Stimulated activated naive CD4-positive, alpha-beta T cell treated with Interleukin-2 at 50 U/mL for 16 hours (primary cell): ENCODE data around the gene POP4.
A peak's percentile ranks its signal among the peaks of the same experiment; 100 is the strongest.
"Not testable (repeated sequence)": the region's sequence is repeated elsewhere in the genome, so short reads cannot be mapped to it uniquely, and the experiment has no call there.

Source experiments
- DNase-seq: peaks from one replicate; lab custom pipeline; 2025; lab: John Stamatoyannopoulos, UW

The POP4 gene, protein sequence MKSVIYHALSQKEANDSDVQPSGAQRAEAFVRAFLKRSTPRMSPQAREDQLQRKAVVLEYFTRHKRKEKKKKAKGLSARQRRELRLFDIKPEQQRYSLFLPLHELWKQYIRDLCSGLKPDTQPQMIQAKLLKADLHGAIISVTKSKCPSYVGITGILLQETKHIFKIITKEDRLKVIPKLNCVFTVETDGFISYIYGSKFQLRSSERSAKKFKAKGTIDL

DNA sequence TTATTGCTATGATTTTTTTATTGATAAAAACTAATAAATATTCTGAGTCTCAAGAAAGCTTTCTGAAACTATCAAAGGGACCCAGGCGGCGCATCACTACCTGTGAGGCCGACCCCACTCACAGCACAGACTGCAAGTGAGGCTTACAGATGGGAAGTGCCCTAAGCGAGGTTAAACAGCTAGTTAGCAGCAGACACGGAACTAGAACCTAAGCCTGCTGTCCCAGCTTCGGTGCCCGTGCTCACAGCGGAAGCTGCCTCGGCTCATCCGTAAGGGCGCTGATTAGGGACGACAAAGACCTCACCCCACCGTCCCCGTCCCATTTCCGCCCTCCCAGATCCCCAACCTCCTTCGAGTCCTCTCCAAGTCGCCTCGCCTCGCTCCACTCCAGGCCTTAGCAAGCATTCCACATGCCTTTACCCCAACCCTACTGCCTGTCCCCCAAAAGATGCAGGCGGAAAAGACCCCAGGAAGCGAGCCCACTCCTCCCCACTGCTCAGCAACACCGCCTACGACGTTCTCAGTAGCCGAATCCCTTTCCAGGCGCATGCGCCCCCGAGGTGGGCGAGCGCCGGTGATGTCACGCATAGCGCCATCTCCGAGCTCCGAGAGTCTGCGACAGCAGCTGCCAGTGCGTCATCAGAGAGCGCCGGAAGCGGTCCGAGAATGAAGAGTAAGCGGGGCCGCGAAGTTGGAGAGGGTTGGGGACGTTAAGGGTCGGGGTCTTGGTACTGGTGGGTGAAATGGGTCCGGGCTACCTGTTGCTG is at the start of gene POP4:
Gene POP4 (plus strand): TSS at position 631 of the 767 bp plus-strand sequence. CDS start 36 bp downstream, at position 667.
- DNase-seq = peak; percentile 96

DNA sequence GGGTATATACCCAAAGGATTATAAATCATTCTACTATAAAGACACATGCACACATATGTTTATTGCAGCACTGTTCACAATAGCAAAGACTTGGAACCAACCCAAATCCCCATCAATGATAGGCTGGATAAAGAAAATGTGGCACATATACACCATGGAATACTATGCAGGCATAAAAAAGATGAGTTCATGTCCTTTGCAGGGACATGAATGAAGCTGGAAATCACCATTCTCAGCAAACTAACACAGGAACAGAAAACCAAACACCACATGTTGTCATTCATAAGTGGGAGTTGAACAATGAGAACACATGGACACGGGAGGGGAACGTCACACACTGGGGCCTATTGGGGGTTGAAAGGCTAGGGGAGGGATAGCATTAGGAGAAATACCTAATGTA is 47.0 kb upstream of the POP4 start:
- not testable (repeated sequence) for DNase-seq

- no peak for DNase-seq
Observed at GRCh38 chr19:29559743-29560142, 46.3 kb upstream of the POP4 start.

DNA sequence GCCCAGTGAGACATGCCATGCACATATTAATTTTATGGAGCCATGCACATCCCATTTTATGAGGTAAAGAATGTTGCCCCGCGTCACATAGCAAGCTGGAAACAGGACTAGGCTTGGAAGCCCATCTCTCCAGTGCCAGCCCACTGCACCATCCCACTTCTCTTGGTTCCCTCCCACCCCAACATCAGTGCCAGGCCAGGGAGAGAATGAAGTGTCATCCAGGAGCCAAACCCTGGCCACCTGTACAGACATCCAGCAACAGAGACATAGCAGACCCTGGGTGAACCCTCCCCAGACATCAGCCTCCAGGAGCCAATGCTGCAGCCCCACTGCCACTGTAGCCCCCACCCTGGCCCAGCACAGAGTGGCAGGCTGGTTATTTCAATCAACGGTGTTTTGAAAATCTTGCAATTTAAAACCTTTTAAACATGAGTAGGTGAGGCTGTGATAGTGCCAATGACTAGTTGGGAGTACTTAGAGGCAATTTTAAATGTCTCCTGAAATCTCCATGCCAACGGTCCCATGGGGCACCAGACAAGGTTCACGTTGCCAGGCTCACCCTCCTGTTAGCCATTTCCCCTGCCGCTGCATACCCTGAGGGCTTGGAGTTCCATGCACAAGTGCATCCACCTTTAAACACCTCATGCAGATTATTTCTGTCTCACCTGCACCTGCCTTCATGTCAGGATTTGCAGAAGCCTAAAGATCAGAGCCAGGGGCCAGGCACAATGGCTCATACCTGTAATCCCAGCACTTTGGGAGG is 45.6 kb upstream of the POP4 start:
- no peak for DNase-seq

DNA sequence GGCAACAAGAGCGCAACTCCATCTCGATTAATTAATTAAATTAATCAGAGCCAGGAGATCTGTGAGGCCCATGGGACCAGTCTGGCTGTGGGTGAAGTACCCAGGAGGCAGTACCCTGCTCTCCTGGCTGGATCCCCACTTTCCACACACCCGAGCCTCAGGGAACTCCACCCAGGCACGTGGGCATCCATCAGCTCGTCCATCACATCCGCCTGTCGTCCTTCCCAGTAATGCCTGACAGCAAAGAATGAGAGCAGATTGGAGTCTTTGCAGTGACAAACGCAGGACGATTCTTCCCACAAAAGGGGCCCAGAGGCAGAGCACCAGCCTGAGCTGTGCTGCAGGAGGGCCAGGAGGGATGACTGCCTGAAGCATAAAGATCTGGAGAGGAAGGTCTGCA is 44.5 kb upstream of the POP4 start:
- DNase-seq = no peak

GRCh38 chr19:29562299-29563297 is 43.5 kb upstream of the POP4 start:
- no peak for DNase-seq

- DNase-seq = no peak
Observed at GRCh38 chr19:29563486-29564101, 42.5 kb upstream of the POP4 start.

DNA sequence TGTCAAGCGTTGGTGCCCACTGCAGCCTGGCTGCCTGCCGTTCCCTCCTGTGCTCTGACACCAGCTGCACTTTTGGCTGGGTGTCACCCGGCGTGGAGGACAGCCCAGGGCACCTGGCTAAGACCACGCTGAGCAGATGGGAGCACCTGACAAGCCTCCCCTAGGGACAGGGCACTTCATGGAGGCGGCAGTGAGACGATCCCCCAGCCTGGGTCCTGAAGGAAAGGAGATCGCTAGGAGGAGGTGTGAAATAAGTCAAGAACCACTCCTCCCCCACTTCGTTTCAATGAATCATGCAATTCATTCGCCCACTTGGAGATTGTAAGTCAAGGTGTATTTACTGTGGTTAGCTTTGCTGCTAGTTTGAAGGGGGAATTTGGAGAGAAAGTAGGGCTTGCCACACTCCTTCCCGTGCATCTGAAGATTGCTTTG is 41.5 kb upstream of the POP4 start:
- no peak for DNase-seq

DNA sequence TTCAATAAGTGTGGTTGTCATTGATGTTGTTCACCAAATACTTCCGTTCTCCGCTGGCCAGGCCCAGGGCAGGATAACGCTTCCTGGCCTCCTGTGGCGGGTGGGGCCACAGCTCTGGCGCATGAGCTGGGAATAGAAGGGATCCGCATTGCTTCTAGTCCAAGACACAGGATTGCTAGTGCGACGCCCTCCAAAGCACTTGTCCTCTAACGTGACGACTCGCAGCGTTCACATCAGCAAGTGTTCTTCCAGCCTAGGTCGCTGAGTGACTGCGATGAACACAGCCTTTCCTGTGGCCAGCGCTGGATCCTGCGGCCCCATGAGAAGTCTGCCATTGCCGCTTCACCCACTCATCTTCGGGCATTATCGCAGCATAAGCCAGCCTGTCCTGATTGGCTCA is 40.9 kb upstream of the POP4 start:
- no peak for DNase-seq

GRCh38 chr19:29566496-29567054 is 39.5 kb upstream of the POP4 start:
- DNase-seq = no peak

- no peak for DNase-seq
Observed at GRCh38 chr19:29567366-29567915, 38.6 kb upstream of the POP4 start.

DNA sequence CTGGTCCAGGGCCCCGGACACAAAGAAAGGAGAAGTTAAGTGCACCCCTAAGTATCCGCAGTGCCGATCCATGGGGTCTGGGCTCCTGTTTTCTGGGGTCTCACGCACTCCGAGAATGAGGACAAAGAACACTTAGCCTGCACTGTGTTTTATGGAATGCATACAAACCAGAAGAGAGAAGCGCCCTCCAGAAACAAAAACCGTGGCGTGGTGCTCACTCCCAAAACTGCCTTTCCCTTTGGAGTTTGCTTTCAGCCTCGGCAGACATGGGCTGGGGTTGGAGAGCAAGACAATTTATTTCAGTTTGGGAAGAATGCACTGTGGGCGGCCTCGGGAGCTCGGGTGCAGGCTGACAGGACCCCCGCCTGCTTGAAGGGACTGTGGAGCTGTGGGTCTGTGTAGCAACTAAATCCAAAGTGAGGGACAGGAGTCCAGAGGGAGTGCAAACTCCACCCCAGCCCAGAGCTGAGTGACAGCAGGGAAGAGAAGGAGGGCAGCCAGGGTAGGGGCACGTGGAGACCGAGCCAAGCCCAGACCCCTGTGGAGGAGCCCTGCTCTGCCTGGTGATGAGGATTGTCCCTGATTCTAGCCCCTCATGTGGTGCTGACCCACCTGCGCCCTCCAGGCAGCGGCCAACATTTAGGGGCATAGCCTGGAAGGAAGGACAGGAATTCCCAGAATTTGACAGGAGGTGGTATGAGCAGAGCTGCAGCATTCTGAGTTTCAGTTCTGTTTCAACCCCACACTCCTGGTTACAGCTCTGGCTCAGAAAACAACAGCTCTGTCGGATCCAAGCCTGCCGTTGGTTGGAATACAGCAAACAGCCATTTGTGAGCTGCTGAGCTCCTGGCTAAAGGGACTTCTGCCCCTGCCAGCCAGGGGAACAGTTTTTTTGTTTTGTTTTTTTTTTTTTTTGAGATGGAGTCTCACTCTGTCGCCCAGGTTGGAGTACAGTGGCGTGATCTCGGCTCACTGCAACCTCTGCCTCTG is 37.8 kb upstream of the POP4 start:
- no peak for DNase-seq

GRCh38 chr19:29569038-29569911 is 36.8 kb upstream of the POP4 start:
- DNase-seq = no peak

- DNase-seq = no peak
Observed at GRCh38 chr19:29571181-29571580, 34.9 kb upstream of the POP4 start.

DNA sequence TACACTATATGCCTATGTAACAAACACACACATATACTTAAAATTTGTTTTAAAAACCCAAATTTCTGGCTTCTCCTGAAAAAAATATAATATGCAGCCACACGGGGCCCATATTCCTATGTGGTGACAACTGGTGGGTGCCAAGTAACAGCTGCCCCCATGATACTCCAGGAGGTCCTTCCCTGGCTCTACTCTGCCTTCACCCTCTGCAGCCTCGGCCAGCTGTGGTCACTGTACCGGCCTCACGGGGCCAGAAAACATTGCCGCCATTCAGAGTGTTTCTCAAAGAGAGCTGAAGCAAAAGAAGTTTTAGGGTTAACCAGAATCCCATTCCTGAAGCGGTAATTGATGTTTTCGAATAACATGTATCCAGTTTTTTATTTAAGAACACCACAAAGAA is 32.6 kb upstream of the POP4 start:
- no peak for DNase-seq

- DNase-seq = no peak
Observed at GRCh38 chr19:29574510-29574909, 31.6 kb upstream of the POP4 start.

DNA sequence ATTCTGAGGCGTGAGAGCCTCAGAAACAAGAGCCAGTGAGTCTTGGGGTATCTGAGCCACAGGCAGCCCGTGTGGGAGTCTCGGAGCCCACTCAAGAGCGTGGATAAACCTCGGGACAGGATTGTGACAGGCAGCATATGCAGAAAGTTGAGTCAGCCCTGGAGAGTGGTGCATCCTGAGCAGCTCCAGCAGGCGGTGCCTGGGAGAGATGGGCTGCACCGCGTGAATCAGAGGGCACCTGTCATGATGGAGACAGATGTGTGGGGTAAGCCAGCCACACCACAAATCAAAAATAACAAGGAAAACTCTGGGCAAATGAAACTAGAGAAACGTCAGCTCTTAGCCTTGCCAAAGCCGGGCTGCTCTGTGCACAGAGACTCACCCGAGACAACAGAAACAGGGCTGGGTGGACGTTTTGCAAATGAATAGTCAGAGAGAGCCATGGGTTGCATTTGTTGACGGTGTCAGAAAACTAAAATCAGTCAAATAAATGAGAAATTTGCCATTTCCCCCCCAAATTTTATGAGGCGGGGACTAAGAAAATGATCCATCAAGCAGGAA is 30.0 kb upstream of the POP4 start:
- no peak for DNase-seq
